Measurements from ENCODE around the gene CDK17. TPM values are rescaled to one million over a fixed set of nuclear protein-coding genes. Genes with fewer than 3 reads are reported as not detected.

Gene CDK17
- total and polyA plus RNA-seq, 2 of the 8 experiments (the other 6 are each of a cell fraction or from before 2014, with no cell fraction given): 5.8 to 20.0 TPM

DNA sequence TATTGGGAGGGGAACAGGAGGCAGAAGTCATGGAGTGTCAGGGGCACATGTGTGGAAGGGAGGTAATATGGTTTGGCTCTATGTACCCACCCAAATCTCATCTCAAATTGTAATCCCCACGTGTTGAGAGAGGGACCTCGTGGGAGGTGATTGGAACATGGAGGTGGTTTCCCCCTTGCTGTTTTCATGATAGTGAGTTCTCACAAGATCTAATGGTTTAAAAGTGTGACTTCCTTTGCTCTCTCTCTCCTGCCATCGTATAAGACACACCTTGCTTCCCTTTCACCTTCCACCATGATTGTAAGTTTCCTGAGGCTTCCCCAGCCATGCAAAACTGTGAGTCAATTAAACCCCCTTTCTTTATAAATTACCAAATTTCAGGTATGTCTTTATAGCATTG is 41.6 kb upstream of the CDK17 start (continued):
- TF ChIP-seq POLR2A (IDR thresholded peaks at IDR 0.05; ENCODE audit: control extremely low read depth in 1 of 2, low read depth in 2 of 2, low read length in 2 of 2): no peak

DNA sequence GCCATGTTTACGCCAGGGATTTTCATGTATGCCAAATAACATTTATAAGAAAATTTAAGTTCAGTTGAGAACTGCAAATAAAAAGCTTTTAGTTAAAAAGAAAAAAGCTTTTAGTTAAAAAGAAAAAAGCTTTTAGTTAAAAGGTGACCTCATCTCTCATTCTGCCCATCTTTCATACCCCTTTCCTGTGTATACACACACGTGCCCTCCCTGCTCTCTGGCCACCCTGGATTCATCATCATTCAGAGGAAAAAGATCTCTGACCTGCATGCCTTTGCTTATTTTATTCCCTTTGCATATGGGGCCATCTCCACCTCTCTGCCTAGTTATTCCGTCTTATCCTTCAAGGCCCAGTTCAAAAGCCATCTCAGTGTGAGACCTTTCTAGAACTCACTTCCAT is 38.1 kb upstream of the CDK17 start:
- Histone ChIP-seq H3K18ac (ENCODE audit: extremely low read depth, low read length) (no peak overlapping the region), H2BK15ac (ENCODE audit: low read length) (no peak overlapping the region), H3K4me1 (replicated peaks in 1 of 4; ENCODE audit: control insufficient read depth in 3 of 4, insufficient read depth in 4 of 4, low read length in 3 of 4) (no peaks in the 10 kb centered on the region), H4K20me1 (replicated peaks in 1 of 2; ENCODE audit: control insufficient read depth in 1 of 2, insufficient read depth in 2 of 2, low read length in 2 of 2) (no peaks in the 10 kb centered on the region), H4K91ac (replicated peaks; ENCODE audit: insufficient read length, low read length) (no peak overlapping the region), H3K9ac (replicated peaks in 1 of 4; ENCODE audit: extremely low read depth in 1 of 4, low read depth in 3 of 4, low read length in 3 of 4) (no peak overlapping the region), H3K23ac (ENCODE audit: insufficient read length) (no peak overlapping the region), H4K5ac (ENCODE audit: insufficient read length, low read depth, low read length) (no peak overlapping the region), H3K56ac (replicated peaks; ENCODE audit: insufficient read length, low read depth, low read length) (no peak overlapping the region), H2BK20ac (ENCODE audit: low read length) (no peak overlapping the region), H3K36me3 (ENCODE audit: control insufficient read depth in 2 of 4, insufficient read depth in 4 of 4, low read length in 3 of 4) (no peaks in the 10 kb centered on the region), H3K9me3 (ENCODE audit: insufficient read depth in 2 of 2, low read depth in 1 of 2, low read length in 1 of 2) (no peaks in the 10 kb centered on the region), H3K79me1 (ENCODE audit: low read depth, low read length) (no peaks in the 10 kb centered on the region), H3K27me3 (replicated peaks in 1 of 4; ENCODE audit: control insufficient read depth in 3 of 4, extremely low read depth in 1 of 4, insufficient read depth in 3 of 4, low read length in 3 of 4) (no peaks in the 10 kb centered on the region), H3K4me2 (ENCODE audit: insufficient read depth in 1 of 2, low read depth in 2 of 2, low read length in 2 of 2) (no peak overlapping the region), H3K14ac (ENCODE audit: insufficient read length) (no peak overlapping the region), H3K27ac (ENCODE audit: low read depth, low read length) (no peak overlapping the region), H2BK12ac (ENCODE audit: low read depth, low read length) (no peak overlapping the region), H2AK5ac (ENCODE audit: low read depth, low read length) (no peak overlapping the region), H2BK5ac (ENCODE audit: low read depth, low read length) (no peak overlapping the region), H4K8ac (ENCODE audit: extremely low read depth, insufficient read depth, low read length) (no peak overlapping the region), H3K23me2 (ENCODE audit: low read depth, low read length) (no peaks in the 10 kb centered on the region; the same call in 1 of the 2 replicates), H3K4ac (replicated peaks; ENCODE audit: insufficient read length, low read depth, low read length) (no peak overlapping the region), H3K4me3 (ENCODE audit: extremely low read depth in 1 of 4, insufficient read depth in 2 of 4, low read depth in 3 of 4, low read length in 4 of 4) (no peak overlapping the region), H3K79me2 (ENCODE audit: control insufficient read depth in 1 of 2, insufficient read depth in 2 of 2, low read length in 2 of 2) (no peaks in the 10 kb centered on the region), H2BK120ac (replicated peaks; ENCODE audit: low read depth, low read length) (no peak overlapping the region), H2AFZ (ENCODE audit: low read length) (no peak overlapping the region)
- FAIRE-seq: no peak
- ChIA-PET CTCF (ENCODE audit: partially characterized antibody) (interaction anchor here (0.7 to 1.1 kb wide), 2 partner anchors 15 to 24 kb away, joined by 3 to 4 read pairs; no protein-coding TSS in a partner anchor), POLR2A (ENCODE audit: partially characterized antibody) (no interaction called here)
- DNase-seq (ENCODE audit: low read depth in 1 of 2, low spot score in 2 of 2): no peak
- TF ChIP-seq ZNF274 (IDR thresholded peaks at IDR 0.05; ENCODE audit: borderline replicate concordance, extremely low read depth, low read length) (no peak), BCL11A (IDR thresholded peaks at IDR 0.05; ENCODE audit: low read depth in 2 of 2, low read length in 2 of 2) (no peak), CBX8 (IDR thresholded peaks at IDR 0.05; ENCODE audit: borderline replicate concordance, low read depth, low read length) (no peak), FOSL1 (IDR thresholded peaks at IDR 0.05; ENCODE audit: insufficient read depth, low read depth, low read length) (no peak), ASH2L (IDR thresholded peaks at IDR 0.05; ENCODE audit: low read length) (no peak)
- WGBS, 2 experiments (ENCODE audit: extremely low coverage in 1 of 2, insufficient coverage in 1 of 2, insufficient read length in 1 of 2, insufficient replicate concordance in 2 of 2, low coverage in 1 of 2, low lambda C conversion rate in 2 of 2, missing lambda C conversion rate in 1 of 2): 92% methylated on average over 3 of the region's 3 CpGs; no CpG with 5 or more reads in 1 of the 2 experiments
